Activated CD8-positive, alpha-beta memory T cell treated with anti-CD3 and anti-CD28 coated beads for 36 hours (primary cell): Measurements from ENCODE around the gene AFF1. TPM values are rescaled to one million over a fixed set of nuclear protein-coding genes. Genes with fewer than 3 reads are reported as not detected.
"Not testable (repeated sequence)": the region's sequence is repeated elsewhere in the genome, so short reads cannot be mapped to it uniquely, and the experiment has no call there.

Experiments
- CTCF ChIA-PET: fragments of 350-600 bp; sonication (Branson Sonifier 250); formaldehyde crosslinking; loops from one replicate; lab custom pipeline; 2021; ENCODE audit warnings: antibody characterized with exemption; lab: Charles Lee
- POLR2A ChIA-PET: fragments of 350-600 bp; sonication (Branson Sonifier 250); formaldehyde crosslinking; loops from one replicate; lab custom pipeline; 2021; ENCODE audit warnings: antibody characterized with exemption; lab: Charles Lee
- total RNA-seq, 2 experiments: library from RNA; stranded (reverse); gene quantifications; one replicate each; pipeline ENCODE4 v1.2.3, GENCODE V29; 2021

Gene AFF1
- total RNA-seq, 2 experiments from 2014 or later, result 29.0 to 34.0 TPM

DNA sequence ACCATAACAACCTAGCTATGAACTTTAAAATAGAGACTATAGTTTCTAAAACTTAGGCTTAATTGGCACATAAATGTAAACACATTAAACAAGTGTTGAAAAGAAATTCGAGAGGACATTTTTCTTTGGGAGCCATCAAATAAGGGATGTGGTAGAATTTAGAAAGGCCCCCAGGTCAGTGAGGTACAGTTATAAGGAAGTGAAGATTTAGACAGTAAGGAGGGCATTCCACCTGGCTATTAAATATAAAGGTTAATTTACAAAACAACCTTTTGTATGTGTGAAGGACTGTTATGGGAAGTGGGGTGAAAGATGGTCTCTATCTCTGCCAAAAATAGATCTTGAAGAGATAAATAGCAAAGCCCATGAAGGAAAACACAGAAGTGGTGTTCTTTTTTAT, 83.9 kb downstream of the AFF1 start:
- POLR2A ChIA-PET, result no interaction called here
- CTCF ChIA-PET, result no interaction called here

DNA sequence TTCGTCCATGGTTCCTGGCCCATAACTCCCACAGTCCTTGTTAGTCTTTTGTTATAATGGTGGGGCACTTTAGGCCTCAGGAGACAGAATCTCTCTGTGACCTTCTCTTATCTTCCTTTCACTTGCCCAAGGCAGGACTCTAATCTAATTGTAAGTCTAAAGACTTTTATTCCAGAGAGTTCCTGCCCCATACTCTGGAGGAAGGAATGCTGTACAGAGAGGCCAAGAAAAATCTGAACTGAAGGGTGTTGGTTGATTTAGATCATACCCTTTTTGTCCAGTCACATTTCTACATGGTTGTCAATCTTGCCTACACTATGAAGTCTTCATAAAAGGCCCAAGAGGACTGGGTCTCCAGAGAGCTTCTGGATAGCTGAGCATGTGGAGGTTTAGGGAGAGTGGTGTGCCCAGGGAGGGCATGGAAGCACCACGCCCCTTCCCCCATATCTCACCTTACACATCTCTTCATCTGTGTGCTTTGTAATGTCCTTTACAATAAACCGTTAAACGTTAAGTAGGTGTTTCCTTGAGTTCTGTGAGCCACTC, 84.5 kb downstream of the AFF1 start:
- ChIA-PET POLR2A (no interaction called here), CTCF (no interaction called here)

DNA sequence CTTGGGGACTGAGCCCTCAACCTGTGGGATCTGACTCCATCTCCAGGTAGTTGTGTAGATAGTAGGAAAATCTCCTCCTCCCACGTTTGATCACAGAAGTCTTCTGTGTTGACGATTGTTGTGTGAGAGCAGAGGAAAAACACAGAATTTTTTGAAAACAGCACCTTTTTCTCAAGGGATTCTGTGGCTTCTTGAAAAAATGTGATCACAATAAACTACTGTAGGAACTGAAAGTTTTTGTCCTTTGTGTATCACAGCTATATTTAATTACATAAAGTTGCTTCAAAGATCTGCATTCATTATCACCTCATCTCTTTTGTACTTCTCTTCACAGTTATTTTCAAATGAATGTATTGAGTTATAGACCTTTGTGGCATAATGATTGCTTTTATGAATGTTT, 85.1 kb downstream of the AFF1 start:
- ChIA-PET POLR2A (no interaction called here), CTCF (no interaction called here)

DNA sequence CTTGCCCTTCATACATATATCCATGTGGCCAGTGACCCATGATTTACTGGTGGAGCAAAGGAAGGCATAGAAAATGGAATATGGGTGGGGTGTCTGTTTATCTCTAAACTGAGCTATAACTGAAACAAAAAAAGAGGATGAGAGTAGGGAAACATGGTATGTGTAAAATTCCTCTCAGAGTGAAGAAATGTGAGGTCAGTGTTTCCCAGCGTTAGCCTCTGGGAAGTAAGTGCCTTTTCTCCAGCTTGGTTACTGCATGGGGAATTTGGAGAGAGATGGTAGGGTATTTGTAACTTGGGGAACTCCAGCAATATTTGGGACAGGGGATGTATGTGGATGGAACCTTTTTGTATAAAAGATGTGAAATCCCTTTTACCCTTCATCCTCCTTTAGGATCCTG, 89.4 kb downstream of the AFF1 start:
- ChIA-PET POLR2A (no interaction called here), CTCF (no interaction called here)

DNA sequence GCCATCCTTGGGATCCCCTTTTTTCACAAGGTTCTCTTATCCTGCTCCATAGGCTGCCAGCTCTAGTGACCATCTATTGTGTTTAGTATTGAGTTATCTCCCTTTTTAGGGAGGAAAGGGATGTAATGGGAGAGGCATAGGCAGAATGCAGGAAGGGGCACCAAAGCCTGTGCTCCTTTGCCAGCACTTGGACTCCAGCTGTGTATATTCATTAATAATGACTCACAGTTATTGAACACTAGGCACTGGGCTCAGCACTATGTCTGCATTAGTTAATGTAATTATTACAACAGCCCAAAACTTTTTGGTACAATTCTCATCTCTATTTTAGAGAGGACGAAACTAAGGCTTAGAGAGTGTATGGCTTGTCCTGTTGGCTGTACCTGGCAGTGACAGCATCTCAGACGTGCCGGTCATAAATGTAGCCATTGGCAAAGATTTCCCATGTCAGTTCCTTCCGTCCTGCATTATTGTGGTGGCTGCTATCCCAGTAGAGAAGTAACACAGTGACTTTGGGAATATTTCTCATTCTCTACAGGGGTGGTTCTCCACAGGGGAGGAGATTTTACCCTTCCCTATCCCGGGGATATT, 90.3 kb downstream of the AFF1 start:
- CTCF ChIA-PET, result no interaction called here
- POLR2A ChIA-PET, result no interaction called here

DNA sequence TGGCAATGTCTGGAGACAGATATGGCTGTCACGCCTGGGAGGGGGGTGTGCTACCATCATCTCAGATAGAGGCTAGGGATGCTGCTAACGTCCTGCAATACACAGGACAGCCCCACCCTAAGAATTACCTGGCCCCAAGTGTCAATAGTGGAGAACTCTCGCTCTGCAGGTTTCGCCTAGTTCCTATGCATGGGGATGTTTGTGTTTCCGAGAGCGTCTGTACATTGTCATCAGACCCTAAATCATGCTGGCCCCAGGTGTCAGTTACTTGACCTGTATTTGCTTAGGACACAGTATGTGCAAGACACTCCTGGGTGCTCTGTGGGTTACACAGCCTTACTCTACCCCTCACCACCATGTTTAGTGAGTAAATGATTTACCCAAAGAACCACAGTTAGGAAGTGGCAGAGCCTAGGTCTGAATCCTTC, 90.8 kb downstream of the AFF1 start:
- ChIA-PET POLR2A (interaction anchor here (0.7 kb wide), 1 partner anchor 92 kb away, joined by 10 read pairs; no protein-coding TSS in a partner anchor), CTCF (no interaction called here)

DNA sequence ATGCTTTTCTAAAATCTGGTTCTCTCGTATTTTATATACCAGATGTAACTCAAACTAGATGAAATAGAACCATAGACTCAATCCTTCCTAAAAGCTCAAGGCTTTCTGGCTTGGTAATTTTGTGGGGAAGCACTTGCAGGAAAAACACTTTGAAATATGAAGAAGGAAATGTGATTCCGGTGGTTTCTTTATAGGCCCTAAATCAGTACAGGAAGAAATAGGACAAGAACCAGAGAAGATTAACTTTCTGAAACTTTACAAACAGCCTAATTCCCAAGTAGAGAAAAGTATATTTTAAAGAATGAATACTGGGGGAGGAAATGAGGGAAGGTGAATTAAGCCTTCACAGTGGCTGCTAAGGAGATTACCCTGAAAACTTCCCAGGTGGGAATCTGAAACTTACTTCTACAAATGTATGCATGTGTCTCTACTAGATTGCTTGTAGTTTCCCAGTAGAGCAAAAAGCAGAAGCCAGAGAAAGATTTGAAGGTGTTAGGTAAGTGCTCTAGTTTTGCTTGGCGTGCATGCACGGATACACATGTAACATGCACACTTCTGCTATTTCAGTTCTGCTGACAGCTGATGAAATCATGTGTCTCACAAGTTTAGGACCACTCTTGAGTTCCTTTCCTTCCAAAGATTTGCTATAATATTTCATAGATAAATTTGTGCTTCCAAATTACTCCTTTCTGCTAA, 92.1 kb downstream of the AFF1 start:
- POLR2A ChIA-PET, result no interaction called here

DNA sequence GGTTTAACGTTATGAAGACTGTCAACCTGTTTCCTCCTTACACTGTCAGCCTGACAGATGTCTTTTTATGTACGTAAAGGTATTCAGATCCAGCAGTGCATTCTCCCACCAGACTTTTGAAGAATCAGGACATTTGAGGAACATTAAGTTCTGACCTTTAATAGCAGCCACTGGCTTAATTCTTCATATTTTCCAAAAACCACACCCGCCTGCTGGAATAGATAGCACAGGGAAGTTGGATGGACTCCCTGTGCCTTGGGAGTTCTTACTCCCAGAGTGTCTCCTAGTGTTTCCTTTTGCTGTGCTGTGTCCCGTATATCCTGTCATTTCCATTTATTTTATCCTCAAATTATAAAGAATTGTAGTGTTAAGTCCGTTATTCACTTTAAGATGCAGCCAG, 94.5 kb downstream of the AFF1 start:
- ChIA-PET CTCF (no interaction called here), POLR2A (no interaction called here)

More for the DNA sequence above, 92.1 kb downstream of the AFF1 start:
- CTCF ChIA-PET, result no interaction called here

DNA sequence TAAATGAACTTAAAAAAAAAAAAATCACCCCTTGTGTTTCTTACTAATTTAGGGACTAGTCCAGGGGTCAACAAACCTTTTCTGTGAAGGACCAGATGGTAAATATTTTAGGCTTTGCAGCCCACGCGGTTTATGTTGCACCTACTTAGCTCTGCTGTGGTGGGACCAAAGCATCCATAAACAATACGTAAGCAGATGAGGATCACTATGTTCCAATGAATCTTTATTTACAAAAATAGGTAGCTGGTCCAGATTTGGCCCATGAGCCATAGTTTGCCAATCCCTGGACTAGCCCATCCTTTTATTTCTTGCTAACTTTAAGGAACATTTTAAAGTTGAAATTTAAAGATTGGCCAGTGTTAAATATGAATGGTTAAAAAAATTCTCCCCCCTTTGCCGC, 95.3 kb downstream of the AFF1 start:
- POLR2A ChIA-PET, result no interaction called here
- CTCF ChIA-PET, result interaction anchor here (0.6 kb wide), 1 partner anchor 62 kb away, joined by 3 read pairs; no protein-coding TSS in a partner anchor

DNA sequence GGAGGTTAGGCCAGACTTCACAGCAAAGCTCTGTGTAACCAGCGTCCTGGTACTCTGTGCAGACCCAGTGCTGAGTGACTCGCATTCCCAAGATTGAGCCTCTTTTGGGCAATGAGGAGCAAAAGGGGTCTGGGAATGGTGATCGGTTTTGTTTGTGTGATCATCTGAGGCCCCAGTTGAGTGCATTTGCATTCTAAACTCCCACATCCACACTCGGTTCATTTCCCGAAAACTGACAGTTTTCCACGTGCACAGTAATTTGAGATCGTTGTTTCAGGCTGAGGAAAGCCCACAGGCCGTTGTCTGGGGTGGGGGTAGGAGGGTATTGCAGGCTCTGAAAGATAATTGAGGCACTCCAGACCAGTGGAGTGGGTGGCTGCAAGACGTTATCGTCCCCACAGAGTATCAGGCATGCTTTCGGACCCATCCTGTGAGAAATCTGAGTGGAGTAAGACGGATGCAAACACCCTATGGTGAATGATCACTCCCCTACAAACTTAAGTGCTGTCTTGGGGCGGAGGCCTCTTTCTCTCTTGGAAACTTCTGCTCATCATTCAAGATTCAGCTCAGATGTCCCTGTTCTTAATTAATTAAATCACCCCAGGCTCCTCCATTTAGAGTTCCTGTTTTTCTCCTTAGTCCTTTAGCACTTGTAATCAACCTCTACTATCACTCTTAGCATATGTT, 96.1 kb downstream of the AFF1 start:
- ChIA-PET CTCF (interaction anchor here (0.6 kb wide), 1 partner anchor 62 kb away, joined by 3 read pairs; no protein-coding TSS in a partner anchor), POLR2A (no interaction called here)

DNA sequence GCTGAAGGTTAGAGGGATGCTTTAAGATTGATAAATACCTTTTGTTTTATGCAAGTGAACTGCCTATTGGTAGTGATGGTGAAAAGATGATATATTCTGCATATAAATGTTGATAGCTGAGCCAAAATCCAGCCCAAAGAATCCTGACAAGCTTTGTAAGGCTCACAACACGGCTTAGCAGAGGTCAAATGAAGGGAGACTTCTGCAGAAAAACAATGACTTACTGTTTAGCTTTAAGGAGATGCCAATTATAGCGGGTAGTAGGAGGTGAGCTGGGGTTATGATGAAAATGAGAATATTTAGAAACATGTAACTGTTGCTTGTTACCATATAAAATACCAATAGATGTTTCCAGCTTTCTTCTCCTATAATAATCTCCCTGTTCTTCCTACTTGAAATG, 97.1 kb downstream of the AFF1 start:
- ChIA-PET POLR2A (no interaction called here), CTCF (no interaction called here)

DNA sequence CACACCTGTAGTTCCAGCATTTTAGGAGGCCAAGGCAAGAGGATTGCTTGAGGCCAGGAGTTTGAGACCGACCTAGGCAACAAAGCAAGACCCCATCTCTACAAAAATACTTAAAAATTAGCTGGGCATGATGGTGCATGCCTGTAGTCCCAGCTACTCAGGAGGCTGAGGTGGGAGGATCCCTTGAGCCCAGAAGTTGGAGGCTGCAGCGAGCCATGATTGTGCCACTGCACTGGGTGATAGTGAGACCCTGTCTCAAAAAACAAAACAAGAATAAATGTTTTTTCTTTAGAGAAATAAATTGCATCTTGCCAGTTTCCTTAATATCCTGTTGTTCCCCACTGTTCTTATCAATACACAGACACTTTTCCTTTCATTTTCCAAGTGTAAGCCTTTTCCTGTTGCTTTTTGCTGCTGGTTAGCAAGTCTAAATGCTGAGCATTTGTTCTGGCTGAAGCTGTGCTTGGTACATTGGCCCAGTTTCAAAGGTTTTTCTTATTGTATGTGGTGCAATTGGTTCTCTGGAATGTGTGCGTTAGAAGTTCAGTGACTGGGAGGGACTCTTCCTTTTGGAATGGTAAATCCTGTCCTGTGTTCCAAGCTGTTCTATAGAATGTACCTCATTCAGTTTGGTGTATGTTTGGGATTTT, 98.2 kb downstream of the AFF1 start:
- CTCF ChIA-PET, result no interaction called here
- POLR2A ChIA-PET, result no interaction called here

DNA sequence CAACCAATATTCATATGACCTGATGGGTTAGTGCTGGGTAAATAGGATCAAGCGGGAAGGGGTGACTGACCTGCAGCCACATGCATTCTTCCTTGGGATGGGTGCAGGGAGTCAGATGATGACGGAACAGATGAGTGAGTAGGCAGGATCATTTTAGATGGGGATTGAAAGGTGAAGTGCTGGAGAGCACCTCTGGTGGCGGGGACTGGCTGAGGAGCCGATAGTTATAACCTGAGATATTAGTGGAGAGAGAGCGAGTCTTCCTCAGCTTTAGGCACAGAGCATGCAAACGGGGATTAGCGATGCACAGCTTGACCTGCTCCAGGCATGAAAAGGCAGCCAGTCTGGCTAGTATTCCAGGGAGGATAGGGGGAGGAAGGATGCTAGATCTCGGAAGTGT, 99.1 kb downstream of the AFF1 start:
- POLR2A ChIA-PET, result no interaction called here

DNA sequence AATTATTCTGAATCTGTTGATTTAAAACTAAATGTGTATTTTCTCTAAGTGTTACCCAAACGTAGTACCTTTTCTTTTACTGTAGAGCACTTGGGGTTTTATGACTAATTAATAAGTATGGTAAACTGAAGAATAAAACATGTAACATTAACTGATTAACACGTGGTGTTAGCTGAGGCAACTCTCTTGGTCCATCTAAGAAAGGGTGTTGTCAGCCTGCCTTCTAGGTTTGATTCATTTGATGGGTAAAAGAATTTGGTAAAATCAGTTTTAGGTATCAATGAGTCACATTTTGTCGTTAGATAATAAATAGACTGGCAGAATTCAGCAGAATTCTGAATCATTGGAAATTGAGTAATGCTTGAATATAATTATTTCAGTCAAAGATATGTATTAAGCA, 99.7 kb downstream of the AFF1 start:
- CTCF ChIA-PET, result interaction anchor here (1.3 kb wide), 1 partner anchor 112 kb away, joined by 5 read pairs; no protein-coding TSS in a partner anchor

More for the DNA sequence above, 99.1 kb downstream of the AFF1 start:
- CTCF ChIA-PET, result interaction anchor here (1.3 kb wide), 1 partner anchor 111 kb away, joined by 5 read pairs; no protein-coding TSS in a partner anchor

DNA sequence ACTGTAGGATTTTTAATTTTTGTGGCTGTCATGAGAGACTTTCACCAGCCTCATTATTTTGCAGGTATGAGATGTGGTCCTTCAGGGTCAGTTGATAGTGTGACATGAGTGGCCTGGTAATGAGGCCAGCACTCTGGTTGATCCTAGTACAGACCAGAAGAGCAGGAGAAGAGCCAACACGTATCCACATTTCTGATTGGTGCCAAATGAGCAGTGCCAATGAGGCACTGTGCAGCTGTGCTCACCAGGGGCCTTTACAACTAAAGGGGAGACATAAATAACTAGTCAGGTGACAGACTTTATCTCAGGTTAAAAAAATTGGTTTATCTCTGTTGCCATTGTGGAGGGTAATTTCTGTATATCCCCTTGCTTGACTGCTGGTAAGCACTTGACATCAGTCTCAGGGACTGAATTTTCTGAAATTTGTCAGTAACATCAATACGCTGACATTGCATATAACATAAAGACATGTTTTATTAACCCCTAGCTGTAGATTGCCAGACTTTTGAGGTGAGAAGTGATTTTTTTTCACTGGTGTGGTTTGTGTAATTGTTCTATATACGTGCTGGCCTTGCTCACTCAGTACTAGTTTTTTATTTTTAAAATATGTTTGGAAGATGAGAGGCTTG, 101.2 kb downstream of the AFF1 start:
- CTCF ChIA-PET, result no interaction called here
- POLR2A ChIA-PET, result no interaction called here

More for the DNA sequence above, 99.7 kb downstream of the AFF1 start:
- POLR2A ChIA-PET, result interaction anchor here (1.0 kb wide), 1 partner anchor 28 kb away, joined by 3 read pairs; no protein-coding TSS in a partner anchor

DNA sequence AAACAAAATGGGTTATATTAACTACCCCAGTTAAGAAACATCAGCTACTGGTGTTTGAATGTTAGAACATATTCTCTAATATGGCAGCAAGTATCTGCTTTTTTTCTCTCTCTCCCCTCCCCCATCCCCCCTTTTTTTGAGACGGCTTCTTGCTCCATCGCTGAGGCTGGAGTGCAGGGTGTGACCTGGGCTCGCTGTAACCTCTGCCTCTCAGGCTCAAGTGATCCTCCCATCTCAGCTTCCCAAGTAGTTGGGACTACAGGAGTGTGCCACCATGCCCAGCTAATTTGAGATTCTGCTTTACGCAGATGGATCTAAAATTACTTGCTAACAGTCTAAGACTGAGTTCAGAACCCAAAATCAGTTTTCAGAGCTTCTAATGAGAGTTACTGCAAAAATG, 101.9 kb downstream of the AFF1 start:
- CTCF ChIA-PET, result interaction anchor here (0.6 kb wide), 1 partner anchor 163 kb away, joined by 4 read pairs; no protein-coding TSS in a partner anchor
- POLR2A ChIA-PET, result no interaction called here

DNA sequence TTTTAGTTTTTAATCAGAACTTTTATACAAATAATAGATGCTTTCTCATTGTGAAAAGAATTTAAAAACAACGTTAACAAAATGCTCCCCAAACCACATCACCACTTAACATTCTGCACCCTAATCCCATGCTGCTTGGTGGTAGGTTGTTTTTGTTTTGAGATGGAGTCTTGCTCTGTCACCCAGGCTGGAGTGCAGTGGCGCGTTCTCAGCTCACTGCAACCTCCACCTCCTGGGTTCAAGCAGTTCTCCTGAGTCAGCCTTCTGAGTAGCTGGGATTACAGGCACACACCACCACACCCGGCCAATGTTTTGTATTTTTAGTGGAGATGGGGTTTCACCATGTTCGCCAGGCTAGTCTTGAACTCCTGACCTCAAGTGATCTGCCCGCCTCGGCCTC, 102.4 kb downstream of the AFF1 start:
- POLR2A ChIA-PET, result not testable (repeated sequence)
- CTCF ChIA-PET, result interaction anchor here (0.6 kb wide), 1 partner anchor 163 kb away, joined by 4 read pairs; no protein-coding TSS in a partner anchor

DNA sequence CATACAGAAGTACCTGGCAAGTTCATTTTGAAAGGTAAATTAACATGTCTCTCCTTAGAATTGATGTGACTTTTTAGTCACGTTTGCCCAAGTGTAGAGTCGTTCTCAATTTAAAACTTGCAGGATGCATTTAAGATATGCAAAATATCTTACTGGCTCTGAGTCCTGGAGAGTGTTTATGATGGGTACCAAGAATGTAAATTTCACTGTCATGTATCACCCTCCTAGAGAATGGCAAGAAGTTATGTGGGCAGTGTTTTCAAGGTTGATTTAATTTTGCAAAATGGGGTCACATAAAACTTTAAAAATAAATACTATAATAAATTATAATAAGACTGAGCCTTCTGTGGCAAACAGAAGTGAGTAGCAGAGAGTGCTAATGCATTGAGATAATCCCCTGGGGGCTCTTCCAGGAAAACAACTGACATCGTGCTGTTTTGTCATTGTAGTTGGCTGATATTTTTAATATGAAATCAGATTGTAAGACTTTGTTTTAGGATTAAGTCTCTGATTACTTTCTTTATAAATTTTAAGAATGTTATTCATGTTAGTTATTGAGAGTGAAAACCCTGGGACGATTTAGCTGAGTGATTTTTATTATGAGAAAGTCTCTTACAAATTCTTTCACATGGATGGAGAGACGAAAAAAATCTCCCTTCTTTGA, 103.0 kb downstream of the AFF1 start:
- ChIA-PET POLR2A (no interaction called here), CTCF (no interaction called here)
